IMR-90 (cell line): Measurements from ENCODE around the gene CPT1A. TPM values are rescaled to one million over a fixed set of nuclear protein-coding genes. Genes with fewer than 3 reads are reported as not detected.
A peak's percentile ranks its signal among the peaks of the same experiment; 100 is the strongest.

Experiments used
- ATAC-seq: fragments of 200-7000 bp; cut with Tn5 transposase; 2 replicates; pipeline ENCODE4 v1.9.1; 2020; ENCODE audit warnings: low read depth, mild to moderate bottlenecking, moderate library complexity
- BruUV-seq: library from RNA; stranded (reverse); fragments of 400-500 nt; replicated peaks from 2 replicates; lab custom pipeline; 2021; lab: Mats Ljungman, UMichigan
- CTCF ChIA-PET: fragments of 300-600 bp; formaldehyde crosslinking; extraction: SDS; loops from one replicate; lab custom pipeline; 2021; ENCODE audit warnings: antibody characterized with exemption; lab: Yijun Ruan, JAX
- POLR2A ChIA-PET: fragments of 300-600 bp; sonication (Branson Sonifier 250); formaldehyde crosslinking; loops from one replicate; lab custom pipeline; 2022; ENCODE audit warnings: antibody characterized with exemption; ENCODE audit not compliant: unreplicated experiment; lab: Charles Lee
- DNase-seq: peaks from one replicate; pipeline ENCODE4 v3.0.0; 2013
- H2AFZ ChIP-seq: replicated peaks from 2 replicates; pipeline ENCODE3; 2013; ENCODE audit warnings: low read length, mild to moderate bottlenecking; ENCODE audit not compliant: poor library complexity
- H2AK5ac ChIP-seq: 2 replicates; pipeline ENCODE4 v1.6.1; 2013; ENCODE audit warnings: low read depth, low read length, inconsistent platforms
- H2AK9ac ChIP-seq: replicated peaks from 2 replicates; pipeline ENCODE3; 2013; ENCODE audit warnings: mild to moderate bottlenecking, low read depth, low read length, moderate library complexity; ENCODE audit not compliant: poor library complexity
- H2BK120ac ChIP-seq: 2 replicates; pipeline ENCODE4 v1.6.1; 2013; ENCODE audit warnings: low read depth, low read length, inconsistent platforms
- H2BK15ac ChIP-seq: 3 replicates; pipeline ENCODE4 v1.6.1; 2013; ENCODE audit warnings: low read depth, low read length, inconsistent platforms
- H2BK20ac ChIP-seq: 2 replicates; pipeline ENCODE4 v1.6.1; 2013; ENCODE audit warnings: low read depth, mild to moderate bottlenecking, inconsistent platforms, low read length, moderate library complexity
- H2BK5ac ChIP-seq: 2 replicates; pipeline ENCODE4 v1.6.1; 2013; ENCODE audit warnings: mild to moderate bottlenecking, low read depth, low read length, inconsistent platforms; ENCODE audit not compliant: poor library complexity, severe bottlenecking
- H3K14ac ChIP-seq: replicated peaks from 2 replicates; pipeline ENCODE4 v1.6.1; 2013; ENCODE audit warnings: low read depth, low read length, inconsistent platforms
- H3K18ac ChIP-seq: 2 replicates; pipeline ENCODE4 v1.6.1; 2013; ENCODE audit warnings: low read depth, low read length, control low read depth
- H3K23ac ChIP-seq: 2 replicates; pipeline ENCODE4 v1.6.1; 2013; ENCODE audit warnings: low read depth, low read length, inconsistent platforms
- H3K27ac ChIP-seq: 2 replicates; pipeline ENCODE4 v1.5.1; 2013; ENCODE audit warnings: mild to moderate bottlenecking, control low read depth, low read length; ENCODE audit not compliant: insufficient read depth
- H3K27me3 ChIP-seq: 2 replicates; pipeline ENCODE4 v1.6.1; 2013; ENCODE audit warnings: low read length; ENCODE audit not compliant: control insufficient read depth, insufficient read depth
- H3K36me3 ChIP-seq: 2 replicates; pipeline ENCODE4 v1.6.1; 2013; ENCODE audit warnings: low read length, mixed read lengths; ENCODE audit not compliant: control insufficient read depth, insufficient read depth
- H3K4ac ChIP-seq: 2 replicates; pipeline ENCODE4 v1.6.1; 2013; ENCODE audit warnings: low read depth, low read length, inconsistent platforms
- H3K4me1 ChIP-seq: 2 replicates; pipeline ENCODE4 v1.6.1; 2013; ENCODE audit warnings: low read length, mixed read lengths; ENCODE audit not compliant: control insufficient read depth, insufficient read depth
- H3K4me2 ChIP-seq: 2 replicates; pipeline ENCODE4 v1.6.1; 2013; ENCODE audit warnings: low read depth, mild to moderate bottlenecking, control low read depth, low read length, moderate library complexity
- H3K4me3 ChIP-seq: 2 replicates; pipeline ENCODE4 v1.5.1; 2013; ENCODE audit warnings: low read depth, mild to moderate bottlenecking, control low read depth, low read length, moderate library complexity; ENCODE audit not compliant: insufficient read depth
- H3K56ac ChIP-seq: 2 replicates; pipeline ENCODE4 v1.6.1; 2013; ENCODE audit warnings: low read length, inconsistent platforms; ENCODE audit not compliant: insufficient read depth; ENCODE audit errors: extremely low read depth
- H3K79me1 ChIP-seq, 2 experiments: 2 replicates each; pipeline ENCODE4 v1.6.1; 2013; ENCODE audit warnings: low read length in 2 of 2, inconsistent platforms in 1 of 2, low read depth in 1 of 2
- H3K9ac ChIP-seq: 2 replicates; pipeline ENCODE4 v1.6.1; 2013; ENCODE audit warnings: low read depth, low read length, control low read depth
- H3K9me1 ChIP-seq: 2 replicates; pipeline ENCODE4 v1.6.1; 2013; ENCODE audit warnings: low read length, inconsistent platforms; ENCODE audit not compliant: insufficient read depth
- H3K9me3 ChIP-seq: 2 replicates; pipeline ENCODE4 v1.6.1; 2013; ENCODE audit warnings: low read length; ENCODE audit not compliant: control insufficient read depth, insufficient read depth
- H4K20me1 ChIP-seq: 2 replicates; pipeline ENCODE4 v1.6.1; 2013; ENCODE audit warnings: low read length, inconsistent platforms; ENCODE audit not compliant: insufficient read depth
- H4K5ac ChIP-seq: 2 replicates; pipeline ENCODE4 v1.6.1; 2013; ENCODE audit warnings: mild to moderate bottlenecking, low read depth, low read length, control low read depth
- H4K8ac ChIP-seq, 2 experiments: 2 replicates each; pipeline ENCODE4 v1.6.1; 2013; ENCODE audit warnings: low read depth in 2 of 2, low read length in 2 of 2, control low read depth in 1 of 2, inconsistent platforms in 1 of 2
- H4K91ac ChIP-seq: 2 replicates; pipeline ENCODE4 v1.6.1; 2013; ENCODE audit warnings: low read depth, low read length, inconsistent platforms; ENCODE audit not compliant: insufficient read depth
- BHLHE40 ChIP-seq: fragments of 150-350 bp; IDR thresholded peaks from 2 replicates; pipeline ENCODE4 v1.6.1; 2016; ENCODE audit warnings: mild to moderate bottlenecking, low read depth, low read length
- CEBPB ChIP-seq: IDR thresholded peaks from 2 replicates; pipeline ENCODE4 v1.6.1; 2012; ENCODE audit warnings: low read depth, low read length, improper control_type of control experiment
- CHD1 ChIP-seq: IDR thresholded peaks from 2 replicates; pipeline ENCODE4 v1.6.1; 2012; ENCODE audit warnings: low read depth, low read length, improper control_type of control experiment
- FOS ChIP-seq: fragments of 150-350 bp; IDR thresholded peaks from 2 replicates; pipeline ENCODE4 v1.6.1; 2016; ENCODE audit warnings: low read depth, low read length
- MAZ ChIP-seq: IDR thresholded peaks from 2 replicates; pipeline ENCODE4 v1.6.1; 2012; ENCODE audit warnings: low read depth, mild to moderate bottlenecking, low read length, improper control_type of control experiment, moderate library complexity, borderline replicate concordance
- MXI1 ChIP-seq: IDR thresholded peaks from 2 replicates; pipeline ENCODE4 v1.6.1; 2012; ENCODE audit warnings: low read depth, mild to moderate bottlenecking, low read length, moderate library complexity, borderline replicate concordance
- NFE2L2 ChIP-seq: fragments of 150-350 bp; IDR thresholded peaks from 2 replicates; pipeline ENCODE4 v1.6.1; 2016; ENCODE audit warnings: low read depth, mild to moderate bottlenecking, low read length
- POLR2A ChIP-seq: IDR thresholded peaks from 2 replicates; pipeline ENCODE4 v1.6.1; 2012; ENCODE audit warnings: mild to moderate bottlenecking, low read depth, low read length
- RFX5 ChIP-seq: IDR thresholded peaks from 2 replicates; pipeline ENCODE4 v1.8.0; 2012; ENCODE audit warnings: low read depth, mild to moderate bottlenecking, low read length, moderate library complexity
- SMC3 ChIP-seq: fragments of 150-350 bp; IDR thresholded peaks from 2 replicates; pipeline ENCODE4 v1.6.1; 2016; ENCODE audit warnings: low read depth, mild to moderate bottlenecking, antibody characterized with exemption, low read length, moderate library complexity
- WGBS, 2 experiments: methylation state at CpG; one replicate each; pipeline versions ENCODE4 v1.1.5 to v1.1.7; 2013; ENCODE audit warnings: missing lambda C conversion rate in 2 of 2; ENCODE audit not compliant: insufficient read length in 1 of 2; ENCODE audit errors: extremely low coverage in 2 of 2; 5-methylcytosine and 5-hydroxymethylcytosine counted together
- dilution Hi-C: fragments of 300-500 bp; cut with HindIII; formaldehyde crosslinking; loops from one replicate; pipeline ENCODE4 v1.14.3; 2018; ENCODE audit warnings: low sequenced_read_pairs; ENCODE audit not compliant: unreplicated experiment
- in situ Hi-C: fragments of 300-500 bp; cut with MboI; formaldehyde crosslinking; loops from 3 replicates; pipeline ENCODE4 v1.14.3; 2019; ENCODE audit warnings: low sequenced_read_pairs, inconsistent platforms, mixed read lengths
- intact Hi-C: fragments of 100-400 bp; cut with micrococcal nuclease; formaldehyde crosslinking; loops from 2 replicates; pipeline ENCODE4 v1.10.0; 2022
- polyA plus RNA-seq, 3 experiments: library from polyadenylated mRNA; depleted of rRNA; stranded (reverse); fragments of >200 nt; gene quantifications; 2 replicates each; pipeline ENCODE4 v1.2.3, GENCODE V29; 2012; ENCODE audit warnings: low replicate concordance in 1 of 3
- total RNA-seq: library from RNA; depleted of rRNA; stranded (reverse); fragments of >200 nt; gene quantifications from 2 replicates; pipeline ENCODE4 v1.2.3, GENCODE V29; 2012
- TF ChIP-seq, protein P1 (sequence below): fragments of 150-350 bp; IDR thresholded peaks from 2 replicates; pipeline ENCODE4 v1.6.1; 2017; ENCODE audit warnings: mild to moderate bottlenecking, antibody characterized with exemption, low read length, low read depth
- TF ChIP-seq, protein P2 (sequence below): conservative IDR thresholded peaks from 2 replicates; pipeline ENCODE4 v1.5.1; 2012; ENCODE audit warnings: mild to moderate bottlenecking, low read depth, low read length, improper control_type of control experiment

Gene CPT1A
- total and polyA plus RNA-seq, 2 of the 4 experiments (the other 2 are of a cell fraction) = 15.4 to 21.3 TPM

DNA sequence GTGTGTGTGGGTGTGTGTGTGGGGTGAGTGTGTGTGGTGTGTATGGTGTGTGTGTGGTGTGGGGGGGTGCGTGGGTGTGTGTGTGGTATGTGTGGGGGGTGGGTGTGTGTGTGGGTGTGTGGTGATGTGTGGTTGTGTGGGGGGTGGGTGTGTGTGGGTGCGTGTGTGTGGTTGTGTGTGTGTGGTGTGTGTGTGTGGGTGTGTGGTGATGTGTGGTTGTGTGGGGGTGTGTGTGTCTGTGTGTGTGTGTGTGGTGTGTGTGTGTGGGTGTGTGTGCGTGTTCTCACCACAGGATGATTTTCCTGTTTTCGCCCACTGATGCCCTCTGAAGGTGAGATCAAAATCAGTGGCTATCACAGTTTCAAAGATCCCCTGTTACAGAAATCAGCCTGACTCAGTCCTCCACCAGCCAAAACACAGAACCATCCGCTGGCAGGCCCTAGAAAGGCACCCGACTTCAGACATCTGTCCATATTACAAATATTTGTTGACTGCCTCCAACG lies 24.7 kb downstream of the CPT1A start:
- dilution Hi-C loops = no loop called here
- Histone ChIP-seq H4K91ac (no peak overlapping the region), H2AK9ac (peak overlapping the region; percentile 42), H4K8ac (peak overlapping the region in 1 of 2 experiments; percentile 25; a peak in 1 of 4 replicates), H3K23ac (no peak overlapping the region), H3K9ac (no peak overlapping the region), H3K4ac (no peak overlapping the region), H4K5ac (no peak overlapping the region), H3K27me3 (no peaks in the 10 kb centered on the region), H3K36me3 (peaks cover 29% of the 10 kb centered on the region), H3K27ac (no peak overlapping the region), H2AFZ (no peak overlapping the region), H2BK20ac (no peak overlapping the region), H3K14ac (no peak overlapping the region), H3K56ac (no peak overlapping the region), H2BK5ac (peak overlapping the region; percentile 92), H3K4me2 (no peak overlapping the region), H3K4me3 (no peak overlapping the region), H2AK5ac (peak overlapping the region; percentile 28; the same call in 1 of the 2 replicates), H3K18ac (no peak overlapping the region), H4K20me1 (peaks cover 52% of the 10 kb centered on the region), H2BK120ac (no peak overlapping the region), H3K9me1 (peaks cover 20% of the 10 kb centered on the region), H3K4me1 (no peaks in the 10 kb centered on the region), H2BK15ac (no peak overlapping the region; the same call in 2 of the 3 replicates), H3K79me1 (peaks cover 34 to 81% of the 10 kb centered on the region in 2 experiments), H3K9me3 (no peaks in the 10 kb centered on the region)
- CTCF ChIA-PET = interaction anchor here (0.7 kb wide), 1 partner anchor 157 kb away, joined by 3 read pairs; no protein-coding TSS in a partner anchor
- POLR2A ChIA-PET = no interaction called here
- no TSS peak for BruUV-seq
- intact Hi-C loops = no loop called here
- TF ChIP-seq MXI1 (no peak), CHD1 (no peak), RFX5 (no peak), SMC3 (no peak), POLR2A (no peak), BHLHE40 (no peak), NFE2L2 (no peak), CEBPB (no peak), MAZ (no peak), FOS (no peak)
- TF ChIP-seq, protein P1, sequence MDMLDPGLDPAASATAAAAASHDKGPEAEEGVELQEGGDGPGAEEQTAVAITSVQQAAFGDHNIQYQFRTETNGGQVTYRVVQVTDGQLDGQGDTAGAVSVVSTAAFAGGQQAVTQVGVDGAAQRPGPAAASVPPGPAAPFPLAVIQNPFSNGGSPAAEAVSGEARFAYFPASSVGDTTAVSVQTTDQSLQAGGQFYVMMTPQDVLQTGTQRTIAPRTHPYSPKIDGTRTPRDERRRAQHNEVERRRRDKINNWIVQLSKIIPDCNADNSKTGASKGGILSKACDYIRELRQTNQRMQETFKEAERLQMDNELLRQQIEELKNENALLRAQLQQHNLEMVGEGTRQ = no peak
- TF ChIP-seq, protein P2, sequence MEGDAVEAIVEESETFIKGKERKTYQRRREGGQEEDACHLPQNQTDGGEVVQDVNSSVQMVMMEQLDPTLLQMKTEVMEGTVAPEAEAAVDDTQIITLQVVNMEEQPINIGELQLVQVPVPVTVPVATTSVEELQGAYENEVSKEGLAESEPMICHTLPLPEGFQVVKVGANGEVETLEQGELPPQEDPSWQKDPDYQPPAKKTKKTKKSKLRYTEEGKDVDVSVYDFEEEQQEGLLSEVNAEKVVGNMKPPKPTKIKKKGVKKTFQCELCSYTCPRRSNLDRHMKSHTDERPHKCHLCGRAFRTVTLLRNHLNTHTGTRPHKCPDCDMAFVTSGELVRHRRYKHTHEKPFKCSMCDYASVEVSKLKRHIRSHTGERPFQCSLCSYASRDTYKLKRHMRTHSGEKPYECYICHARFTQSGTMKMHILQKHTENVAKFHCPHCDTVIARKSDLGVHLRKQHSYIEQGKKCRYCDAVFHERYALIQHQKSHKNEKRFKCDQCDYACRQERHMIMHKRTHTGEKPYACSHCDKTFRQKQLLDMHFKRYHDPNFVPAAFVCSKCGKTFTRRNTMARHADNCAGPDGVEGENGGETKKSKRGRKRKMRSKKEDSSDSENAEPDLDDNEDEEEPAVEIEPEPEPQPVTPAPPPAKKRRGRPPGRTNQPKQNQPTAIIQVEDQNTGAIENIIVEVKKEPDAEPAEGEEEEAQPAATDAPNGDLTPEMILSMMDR = no peak
- no CpG with 5 or more reads among the region's 7 CpGs for WGBS, 2 experiments
- DNase-seq (no peak), ATAC-seq (no peak)
- in situ Hi-C loops = no loop called here
